Stimulated activated CD4-positive, alpha-beta T cell treated with anti-CD3 and anti-CD28 coated beads, Interleukin-1b, Interleukin-23, amount 100 ng/mL, for 4 hours (primary cell): ENCODE data around the gene IL12RB2.
A peak's percentile ranks its signal among the peaks of the same experiment; 100 is the strongest.
"Not testable (repeated sequence)": the region's sequence is repeated elsewhere in the genome, so short reads cannot be mapped to it uniquely, and the experiment has no call there.

Source experiments
- DNase-seq, 2 donors: peaks; one replicate each; pipeline ENCODE4 v3.0.0-alpha.2; 2020; ENCODE audit warnings: low read depth in 2 of 2

IL12RB2 gene

DNA sequence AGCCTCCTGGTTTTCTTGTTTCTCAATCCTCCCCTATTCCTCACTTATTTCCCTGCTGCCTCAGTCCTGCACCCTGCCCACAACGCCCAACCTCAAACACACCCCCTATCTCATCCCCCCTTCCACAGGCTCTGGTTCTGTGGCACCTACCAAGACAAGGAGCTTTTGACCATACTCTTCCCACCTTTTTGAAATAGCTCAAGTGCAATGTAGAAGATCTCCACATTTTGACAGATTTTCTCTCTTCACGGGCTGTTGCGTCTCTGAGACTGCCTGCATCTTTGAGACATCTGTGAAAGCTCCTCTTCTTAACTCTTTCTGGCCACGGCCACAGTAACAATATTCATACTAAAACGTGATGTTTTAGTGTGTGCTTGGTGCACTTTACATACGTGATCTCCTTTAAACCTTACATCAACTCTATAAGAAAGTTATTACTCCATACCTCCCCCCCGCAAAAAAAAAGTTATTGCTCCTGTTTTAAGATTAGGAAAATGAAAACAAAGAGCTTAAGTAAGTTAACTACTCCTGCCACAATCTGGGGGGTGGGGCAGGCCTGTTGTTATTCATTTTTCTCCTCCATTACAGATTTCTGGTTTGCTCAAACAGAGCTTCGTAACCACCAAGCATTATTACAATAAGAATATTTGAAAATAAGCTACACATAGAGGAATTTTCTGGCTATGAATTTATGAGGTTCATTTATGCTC is 124.4 kb downstream of the IL12RB2 start:
- DNase-seq: no peak

DNA sequence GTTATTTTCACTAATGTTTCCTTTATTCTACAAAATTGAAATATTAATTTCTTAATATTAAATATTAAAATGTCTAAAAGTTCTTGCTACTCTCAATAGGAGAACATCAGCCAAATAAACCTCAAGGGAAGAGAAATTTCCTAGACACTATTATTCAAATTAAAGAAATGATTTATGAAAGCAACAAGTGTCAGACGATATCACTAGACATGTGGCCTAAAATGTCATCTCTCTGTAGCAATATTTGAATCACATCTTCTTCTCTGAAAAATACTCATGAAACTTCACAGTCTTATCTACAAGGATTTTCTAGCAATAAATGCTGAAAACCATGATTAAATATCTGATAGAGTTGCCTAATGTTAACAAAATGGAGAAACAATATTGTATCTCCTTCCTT is 125.1 kb downstream of the IL12RB2 start:
- no peak for DNase-seq

DNA sequence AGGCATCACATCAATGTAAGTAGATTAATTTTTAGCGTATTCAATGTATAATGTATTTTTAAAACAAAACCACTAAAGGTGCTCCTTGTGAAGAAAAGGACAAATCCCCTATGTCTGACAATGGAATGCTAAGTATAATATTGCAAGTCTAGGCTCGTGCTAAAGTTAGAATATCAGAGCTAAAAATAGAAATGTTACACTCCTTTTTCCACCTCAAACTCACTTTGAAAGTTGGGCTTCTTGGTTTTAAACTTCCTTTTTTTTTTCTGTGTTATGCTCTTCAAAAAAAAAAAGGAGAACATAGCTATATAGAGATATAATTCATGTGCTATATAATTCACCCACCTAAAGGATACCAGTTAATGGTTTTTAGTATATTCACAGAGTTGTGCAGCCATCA is 126.2 kb downstream of the IL12RB2 start:
- DNase-seq: no peak

DNA sequence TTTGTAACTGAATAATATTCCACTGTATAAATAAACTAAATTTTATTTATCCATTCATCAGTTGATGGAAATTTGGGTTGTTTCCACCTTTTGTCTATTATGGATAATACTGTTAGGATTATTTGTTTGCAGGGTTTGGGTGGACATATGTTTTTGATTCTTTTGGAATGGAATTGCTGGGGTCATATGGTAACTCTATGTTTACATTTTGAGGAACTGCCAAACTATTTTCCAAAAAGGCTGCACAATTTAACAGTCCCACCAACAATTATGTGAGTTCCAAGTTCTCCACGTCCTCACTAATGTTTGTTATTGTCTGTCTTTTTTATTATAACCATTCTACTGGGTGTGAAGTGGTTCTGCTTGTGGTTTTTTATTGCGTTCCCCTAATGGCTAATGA is 126.8 kb downstream of the IL12RB2 start:
- DNase-seq: no peak

DNA sequence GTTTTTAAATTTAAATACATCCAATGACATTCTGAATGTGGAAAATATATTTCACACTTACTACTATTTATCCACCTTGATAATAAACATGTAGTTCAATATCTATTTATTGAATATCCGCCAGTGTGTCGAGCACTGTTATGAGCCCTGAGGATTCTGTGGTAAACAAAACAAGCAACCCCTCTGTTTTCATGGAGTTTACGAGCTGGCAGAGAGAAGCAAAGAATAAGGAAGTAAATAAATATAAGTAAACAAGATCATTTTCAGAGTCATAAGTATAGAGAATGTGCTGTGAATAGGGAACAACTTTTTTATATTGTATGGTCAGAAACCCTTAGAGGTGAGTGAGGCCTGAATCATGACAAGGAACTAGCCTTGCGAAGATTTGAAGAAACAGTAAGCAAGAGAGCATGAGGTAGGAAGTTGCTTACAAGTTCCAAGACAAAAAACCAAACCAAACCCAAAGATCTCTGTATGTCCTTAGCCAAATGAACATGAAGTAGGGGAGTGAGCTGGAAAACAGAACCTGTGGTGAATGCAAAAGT is 128.9 kb downstream of the IL12RB2 start:
- no peak for DNase-seq

DNA sequence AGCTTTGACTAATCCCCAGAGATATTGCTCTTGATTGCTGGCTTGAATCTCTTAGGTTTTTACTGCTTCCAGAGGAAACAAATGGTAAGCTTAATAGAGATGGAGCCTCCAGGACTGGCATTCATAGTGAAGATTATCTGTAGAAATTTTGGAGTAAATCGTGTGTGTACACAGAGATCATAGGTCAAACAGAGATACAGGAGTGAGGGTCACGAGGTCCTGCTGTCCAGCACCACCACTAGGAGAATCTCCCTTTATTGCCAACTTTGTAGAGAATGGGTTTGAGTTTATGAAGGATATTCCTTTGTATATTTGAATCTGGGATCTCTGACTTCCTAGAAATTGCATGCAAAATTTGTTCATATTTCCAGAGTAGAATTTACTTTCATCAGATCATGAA is 130.3 kb downstream of the IL12RB2 start:
- no peak for DNase-seq

DNA sequence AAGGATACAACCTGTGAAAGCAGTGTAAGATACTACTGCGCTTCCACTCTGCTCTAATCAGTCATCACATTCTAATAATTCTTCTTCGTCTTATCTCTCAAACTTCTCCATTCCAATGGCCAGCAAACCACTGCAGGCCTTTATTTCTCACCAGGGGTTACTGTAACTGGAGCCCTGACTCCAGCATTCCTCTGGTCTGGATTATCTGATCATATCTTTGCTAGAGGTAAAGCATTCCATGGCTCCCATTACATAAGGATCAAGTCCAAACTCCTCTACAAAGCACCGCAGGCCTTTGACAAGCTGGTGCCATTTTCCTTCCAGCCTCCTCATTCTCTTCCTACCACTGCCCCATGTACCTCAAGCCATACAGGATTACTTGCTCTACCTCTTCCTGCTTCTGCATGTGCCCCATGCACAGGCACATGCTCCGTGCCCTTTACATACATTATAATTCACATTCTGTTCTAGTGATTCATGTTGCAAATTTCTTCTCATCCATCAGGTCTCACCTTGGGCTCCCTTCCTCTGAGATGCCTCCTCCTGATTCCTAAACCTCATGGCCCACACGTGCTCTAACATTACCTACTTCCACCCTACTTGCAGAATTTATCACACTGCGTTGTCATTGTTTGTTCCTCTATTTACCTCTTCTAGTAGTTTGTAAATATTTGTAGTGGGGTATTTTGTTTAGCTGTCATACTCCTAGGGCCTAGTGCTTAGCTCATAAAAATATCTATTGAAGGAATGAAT is 131.8 kb downstream of the IL12RB2 start:
- no peak for DNase-seq

DNA sequence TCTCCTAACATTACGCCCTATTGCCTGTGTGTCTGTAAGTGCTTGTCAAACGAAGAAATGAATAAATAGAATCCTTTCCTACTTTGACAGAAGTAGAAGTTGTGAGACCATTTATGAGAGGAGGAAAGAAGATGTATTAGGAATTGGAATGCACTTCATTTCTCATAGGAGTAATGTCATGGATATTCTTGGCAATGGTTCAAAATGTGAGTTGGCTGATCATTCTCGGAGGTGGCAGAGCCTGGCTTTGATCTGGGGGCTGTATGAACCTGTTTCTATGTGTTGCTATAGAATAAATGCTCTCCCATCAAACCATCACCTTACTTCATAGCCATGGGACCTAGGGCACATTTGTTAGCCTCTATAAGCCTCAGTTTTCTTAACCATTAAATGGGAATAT is 132.7 kb downstream of the IL12RB2 start:
- no peak for DNase-seq

DNA sequence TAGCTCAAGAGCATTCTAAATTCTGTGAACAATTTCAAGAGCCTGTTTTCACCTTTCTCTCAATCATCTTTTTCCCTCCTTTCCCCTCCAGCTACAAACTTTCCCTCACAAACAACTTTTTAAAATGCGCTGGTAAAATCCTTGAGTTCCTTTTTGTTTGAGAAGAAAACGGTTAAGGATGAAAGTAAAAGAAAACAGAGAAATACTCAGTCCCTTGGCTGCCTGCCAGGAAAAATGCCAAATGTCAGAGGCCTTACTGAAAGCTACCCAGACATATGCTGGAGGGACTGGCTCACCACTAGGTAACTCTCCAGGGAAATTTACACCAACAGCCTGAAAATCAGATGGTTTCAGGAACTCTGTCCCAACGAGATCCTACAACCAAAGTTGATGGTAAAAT is 133.5 kb downstream of the IL12RB2 start:
- DNase-seq: peak in 1 of 2 donors; percentile 27

DNA sequence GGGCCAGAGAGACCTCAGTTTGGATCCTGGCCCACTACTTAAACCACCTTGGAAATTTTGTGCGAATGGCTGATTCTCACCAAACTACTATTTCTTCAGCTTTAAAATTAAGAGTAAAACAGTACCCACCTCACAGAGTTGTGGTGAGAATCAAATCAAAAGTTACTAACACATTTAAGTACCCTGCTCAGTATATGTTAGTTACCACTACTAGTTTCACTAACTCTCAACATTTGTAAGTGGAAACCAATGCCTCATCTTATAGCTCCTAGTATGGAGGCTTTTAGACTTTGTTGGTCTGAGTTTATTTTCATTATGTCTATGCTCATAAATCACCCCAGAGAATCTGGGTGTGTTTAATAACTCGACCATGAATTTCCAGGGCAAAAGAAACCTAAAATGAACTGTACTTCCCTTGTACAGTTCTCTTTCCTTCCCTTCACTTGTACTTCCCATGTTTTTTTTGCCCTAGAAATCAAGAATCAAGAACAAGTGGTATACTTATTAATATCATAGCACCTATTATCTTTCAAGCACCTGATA is 134.1 kb downstream of the IL12RB2 start:
- DNase-seq: no peak

DNA sequence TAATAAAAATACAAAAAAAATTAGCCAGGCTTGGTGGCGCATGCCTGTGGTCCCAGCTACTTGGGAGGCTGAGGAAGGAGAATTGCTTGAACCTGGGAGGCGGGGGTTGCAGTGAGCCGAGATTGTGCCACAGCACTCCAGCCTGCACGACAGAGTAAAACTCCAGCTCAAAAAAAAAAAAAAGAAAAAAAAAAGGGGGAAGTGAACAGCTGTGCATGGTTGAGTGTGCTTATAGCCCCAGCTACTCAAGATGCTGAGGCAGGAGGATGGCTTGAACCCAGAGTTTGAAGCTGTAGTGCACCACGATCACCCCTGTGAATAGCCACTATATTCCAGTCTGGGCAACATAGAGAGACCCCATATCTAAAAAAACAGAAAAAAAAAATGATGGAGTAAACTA is 138.3 kb downstream of the IL12RB2 start:
- DNase-seq: not testable (repeated sequence)
